ENCODE results near the gene TMC7.

GRCh38 chr16:19020689-19021088, 37.0 kb downstream of the TMC7 start:
- TF ChIP-seq REPIN1 (tag by site-specific recombination; IDR thresholded peaks at IDR 0.05; ENCODE audit: low read depth): no peak
- no peak for TF ChIP-seq ZNF174 (tag by site-specific recombination; IDR thresholded peaks at IDR 0.05)
- no peak for TF ChIP-seq ZNF704 (tag by site-specific recombination; IDR thresholded peaks at IDR 0.05)
- TF ChIP-seq, protein P1, sequence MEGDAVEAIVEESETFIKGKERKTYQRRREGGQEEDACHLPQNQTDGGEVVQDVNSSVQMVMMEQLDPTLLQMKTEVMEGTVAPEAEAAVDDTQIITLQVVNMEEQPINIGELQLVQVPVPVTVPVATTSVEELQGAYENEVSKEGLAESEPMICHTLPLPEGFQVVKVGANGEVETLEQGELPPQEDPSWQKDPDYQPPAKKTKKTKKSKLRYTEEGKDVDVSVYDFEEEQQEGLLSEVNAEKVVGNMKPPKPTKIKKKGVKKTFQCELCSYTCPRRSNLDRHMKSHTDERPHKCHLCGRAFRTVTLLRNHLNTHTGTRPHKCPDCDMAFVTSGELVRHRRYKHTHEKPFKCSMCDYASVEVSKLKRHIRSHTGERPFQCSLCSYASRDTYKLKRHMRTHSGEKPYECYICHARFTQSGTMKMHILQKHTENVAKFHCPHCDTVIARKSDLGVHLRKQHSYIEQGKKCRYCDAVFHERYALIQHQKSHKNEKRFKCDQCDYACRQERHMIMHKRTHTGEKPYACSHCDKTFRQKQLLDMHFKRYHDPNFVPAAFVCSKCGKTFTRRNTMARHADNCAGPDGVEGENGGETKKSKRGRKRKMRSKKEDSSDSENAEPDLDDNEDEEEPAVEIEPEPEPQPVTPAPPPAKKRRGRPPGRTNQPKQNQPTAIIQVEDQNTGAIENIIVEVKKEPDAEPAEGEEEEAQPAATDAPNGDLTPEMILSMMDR (tag by site-specific recombination; IDR thresholded peaks at IDR 0.05): no peak
- no peak for TF ChIP-seq PBX3 (CRISPR knock-in tag; IDR thresholded peaks at IDR 0.05)
- TF ChIP-seq, protein P2, sequence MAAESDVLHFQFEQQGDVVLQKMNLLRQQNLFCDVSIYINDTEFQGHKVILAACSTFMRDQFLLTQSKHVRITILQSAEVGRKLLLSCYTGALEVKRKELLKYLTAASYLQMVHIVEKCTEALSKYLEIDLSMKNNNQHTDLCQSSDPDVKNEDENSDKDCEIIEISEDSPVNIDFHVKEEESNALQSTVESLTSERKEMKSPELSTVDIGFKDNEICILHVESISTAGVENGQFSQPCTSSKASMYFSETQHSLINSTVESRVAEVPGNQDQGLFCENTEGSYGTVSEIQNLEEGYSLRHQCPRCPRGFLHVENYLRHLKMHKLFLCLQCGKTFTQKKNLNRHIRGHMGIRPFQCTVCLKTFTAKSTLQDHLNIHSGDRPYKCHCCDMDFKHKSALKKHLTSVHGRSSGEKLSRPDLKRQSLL (tag by site-specific recombination; IDR thresholded peaks at IDR 0.05): no peak
- TF ChIP-seq, protein P3, sequence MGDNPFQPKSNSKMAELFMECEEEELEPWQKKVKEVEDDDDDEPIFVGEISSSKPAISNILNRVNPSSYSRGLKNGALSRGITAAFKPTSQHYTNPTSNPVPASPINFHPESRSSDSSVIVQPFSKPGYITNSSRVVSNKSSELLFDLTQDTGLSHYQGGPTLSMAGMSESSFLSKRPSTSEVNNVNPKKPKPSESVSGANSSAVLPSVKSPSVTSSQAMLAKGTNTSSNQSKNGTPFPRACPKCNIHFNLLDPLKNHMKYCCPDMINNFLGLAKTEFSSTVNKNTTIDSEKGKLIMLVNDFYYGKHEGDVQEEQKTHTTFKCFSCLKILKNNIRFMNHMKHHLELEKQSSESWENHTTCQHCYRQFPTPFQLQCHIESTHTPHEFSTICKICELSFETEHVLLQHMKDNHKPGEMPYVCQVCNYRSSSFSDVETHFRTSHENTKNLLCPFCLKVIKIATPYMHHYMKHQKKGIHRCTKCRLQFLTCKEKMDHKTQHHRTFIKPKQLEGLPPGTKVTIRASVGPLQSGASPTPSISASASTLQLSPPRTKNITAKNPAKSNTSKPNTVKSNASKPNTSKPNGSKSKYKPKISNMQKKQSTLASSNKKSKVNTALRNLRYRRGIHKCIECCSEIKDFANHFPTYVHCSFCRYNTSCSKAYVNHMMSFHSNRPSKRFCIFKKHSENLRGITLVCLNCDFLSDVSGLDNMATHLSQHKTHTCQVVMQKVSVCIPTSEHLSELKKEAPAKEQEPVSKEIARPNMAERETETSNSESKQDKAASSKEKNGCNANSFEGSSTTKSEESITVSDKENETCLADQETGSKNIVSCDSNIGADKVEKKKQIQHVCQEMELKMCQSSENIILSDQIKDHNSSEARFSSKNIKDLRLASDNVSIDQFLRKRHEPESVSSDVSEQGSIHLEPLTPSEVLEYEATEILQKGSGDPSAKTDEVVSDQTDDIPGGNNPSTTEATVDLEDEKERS (tag by site-specific recombination; IDR thresholded peaks at IDR 0.05): no peak
- TF ChIP-seq ZBTB20 (tag by site-specific recombination; IDR thresholded peaks at IDR 0.05): no peak
- TF ChIP-seq, protein P4, sequence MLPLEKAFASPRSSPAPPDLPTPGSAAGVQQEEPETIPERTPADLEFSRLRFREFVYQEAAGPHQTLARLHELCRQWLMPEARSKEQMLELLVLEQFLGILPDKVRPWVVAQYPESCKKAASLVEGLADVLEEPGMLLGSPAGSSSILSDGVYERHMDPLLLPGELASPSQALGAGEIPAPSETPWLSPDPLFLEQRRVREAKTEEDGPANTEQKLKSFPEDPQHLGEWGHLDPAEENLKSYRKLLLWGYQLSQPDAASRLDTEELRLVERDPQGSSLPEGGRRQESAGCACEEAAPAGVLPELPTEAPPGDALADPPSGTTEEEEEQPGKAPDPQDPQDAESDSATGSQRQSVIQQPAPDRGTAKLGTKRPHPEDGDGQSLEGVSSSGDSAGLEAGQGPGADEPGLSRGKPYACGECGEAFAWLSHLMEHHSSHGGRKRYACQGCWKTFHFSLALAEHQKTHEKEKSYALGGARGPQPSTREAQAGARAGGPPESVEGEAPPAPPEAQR (tag by site-specific recombination; IDR thresholded peaks at IDR 0.05): no peak

Data from HEK293 (cell line).